Activated CD4-positive, alpha-beta T cell treated with anti-CD3 and anti-CD28 coated beads, Interleukin-10, Interleukin-2, amounts not matched to agents 100 ng/mL and 50 ng/mL, durations not matched to agents 16 hours and 8 hours (primary cell): ENCODE data around the gene TDRKH.
A peak's percentile ranks its signal among the peaks of the same experiment; 100 is the strongest.

Source experiments
- DNase-seq: peaks from one replicate; pipeline ENCODE4 v3.0.0-alpha.2; 2020

TDRKH gene

GRCh38 chr1:151790071-151790939, at the start of gene TDRKH:
TDRKH (minus strand) TSS chr1:151790500; CDS start chr1:151783022, 7,478 bp downstream.
- DNase-seq, result peak; percentile 100

GRCh38 chr1:151839457-151840403, 49.4 kb upstream of the TDRKH start, which contains the start of gene C2CD4D:
C2CD4D (minus strand) TSS chr1:151839820; CDS start chr1:151838989, 831 bp downstream.
- peak; percentile 89 for DNase-seq

GRCh38 chr1:151839082-151839412, 48.7 kb upstream of the TDRKH start:
- DNase-seq, result no peak

GRCh38 chr1:151838222-151839081, 48.2 kb upstream of the TDRKH start:
- DNase-seq, result peak; percentile 56

GRCh38 chr1:151837884-151838221, 47.6 kb upstream of the TDRKH start:
- no peak for DNase-seq

- DNase-seq, result peak; percentile 76
Measured at GRCh38 chr1:151837197-151837596, 46.9 kb upstream of the TDRKH start.

- no peak for DNase-seq
Measured at GRCh38 chr1:151835596-151835995, 45.3 kb upstream of the TDRKH start.

- no peak for DNase-seq
Measured at GRCh38 chr1:151834239-151834638, 43.9 kb upstream of the TDRKH start.

- no peak for DNase-seq
Measured at GRCh38 chr1:151833172-151833900, 43.0 kb upstream of the TDRKH start.

GRCh38 chr1:151832318-151832980, 42.1 kb upstream of the TDRKH start:
- DNase-seq, result no peak

- no peak for DNase-seq
Measured at GRCh38 chr1:151831605-151832004, 41.3 kb upstream of the TDRKH start, which contains the start of gene RORC. RORC (minus strand) TSS chr1:151831802; CDS start chr1:151831764, 38 bp downstream.

GRCh38 chr1:151831256-151831591, 40.9 kb upstream of the TDRKH start:
- no peak for DNase-seq

GRCh38 chr1:151830055-151830454, 39.8 kb upstream of the TDRKH start:
- no peak for DNase-seq

GRCh38 chr1:151829352-151830046, 39.2 kb upstream of the TDRKH start:
- peak; percentile 84 for DNase-seq

- DNase-seq, result peak; percentile 38
Measured at GRCh38 chr1:151828921-151829320, 38.6 kb upstream of the TDRKH start.

- DNase-seq, result peak; percentile 45
Measured at GRCh38 chr1:151827853-151828252, 37.6 kb upstream of the TDRKH start.

GRCh38 chr1:151825751-151826660, 35.7 kb upstream of the TDRKH start:
- DNase-seq, result peak; percentile 58

GRCh38 chr1:151825204-151825603, 34.9 kb upstream of the TDRKH start:
- no peak for DNase-seq

GRCh38 chr1:151823175-151823574, 32.9 kb upstream of the TDRKH start:
- no peak for DNase-seq

GRCh38 chr1:151822404-151822803, 32.1 kb upstream of the TDRKH start:
- DNase-seq, result peak; percentile 60
